HCT116 (cell line): ENCODE data around the gene PHKG2. TPM values are rescaled to one million over a fixed set of nuclear protein-coding genes. Genes with fewer than 3 reads are reported as not detected.

Experiments
- ATAC-seq: fragments of 200-7000 bp; cut with Tn5 transposase; 2 replicates; pipeline ENCODE4 v1.9.1; 2020; ENCODE audit warnings: mild to moderate bottlenecking, moderate library complexity
- BruUV-seq: library from RNA; stranded (reverse); fragments of 400-500 nt; replicated peaks from 2 replicates; lab custom pipeline; 2021; lab: Mats Ljungman, UMichigan
- CTCF ChIA-PET: fragments of 300-600 bp; sonication (Branson Sonifier 250); formaldehyde crosslinking; loops from one replicate; lab custom pipeline; 2021; ENCODE audit warnings: antibody characterized with exemption; lab: Charles Lee
- POLR2A ChIA-PET: fragments of 300-600, 350-600 bp; sonication (Branson Sonifier 250); formaldehyde crosslinking; loops from one replicate; lab custom pipeline; 2021; ENCODE audit warnings: antibody characterized with exemption; lab: Charles Lee
- RAD21 ChIA-PET, 2 experiments: fragments of 300-600 bp; sonication (Branson Sonifier 250); formaldehyde crosslinking; loops; one replicate each; lab custom pipeline; 2023; ENCODE audit warnings: low total read pairs in 2 of 2; ENCODE audit not compliant: uncharacterized antibody in 2 of 2, unreplicated experiment in 2 of 2, low non-redundant PET in 1 of 2; lab: Charles Lee
- DNase-seq: peaks from one replicate; pipeline ENCODE4 v3.0.0-alpha.2; 2010; ENCODE audit warnings: low read depth, low spot score
- H2AFZ ChIP-seq: fragments of 200-600 bp; shearing (Covaris generic), sonication (generic); 2 replicates; pipeline ENCODE4 v1.6.1; 2017; ENCODE audit warnings: low read depth, mixed run types, mixed read lengths, antibody characterized with exemption, low read length; ENCODE audit not compliant: poor library complexity, severe bottlenecking
- H3K27ac ChIP-seq: 2 replicates; pipeline ENCODE4 v1.5.1; 2012; ENCODE audit warnings: low read depth, low read length
- H3K27me3 ChIP-seq: fragments of 200-600 bp; sonication (generic); 2 replicates; pipeline ENCODE4 v1.6.1; 2016; ENCODE audit warnings: mixed run types, low read length, mixed read lengths; ENCODE audit not compliant: insufficient read depth
- H3K36me3 ChIP-seq, 2 experiments: fragments of 200-500 bp in 1 of 2; fragments of 200-600 bp in 1 of 2; sonication (Bioruptor generic) in 1 of 2; sonication (generic) in 1 of 2; 2 replicates each; pipeline versions ENCODE4 v1.5.1 to v1.6.1; 2014 to 2016; ENCODE audit warnings: low read length in 2 of 2, inconsistent platforms in 1 of 2, mixed read lengths in 1 of 2, mixed run types in 1 of 2; ENCODE audit not compliant: insufficient read depth in 2 of 2, control insufficient read depth in 1 of 2
- H3K4me1 ChIP-seq, 2 experiments: fragments of 200-600 bp in 1 of 2; sonication (generic) in 1 of 2; 2 replicates each; pipeline versions ENCODE4 v1.5.1 to v1.6.1; 2012 to 2017; ENCODE audit warnings: low read length in 2 of 2, inconsistent platforms in 1 of 2, mild to moderate bottlenecking in 1 of 2, mixed read lengths in 1 of 2, mixed run types in 1 of 2, moderate library complexity in 1 of 2; ENCODE audit not compliant: insufficient read depth in 2 of 2, control insufficient read depth in 1 of 2
- H3K4me2 ChIP-seq: fragments of 200-600 bp; sonication (generic); 2 replicates; pipeline ENCODE4 v1.6.1; 2017; ENCODE audit warnings: mixed run types, low read length, mixed read lengths
- H3K4me3 ChIP-seq, 2 experiments: fragments of 200-600 bp in 1 of 2; sonication (generic) in 1 of 2; replicated peaks in 1 of 2; 2 replicates each; pipeline ENCODE4 v1.5.1; 2011 to 2016; ENCODE audit warnings: low read length in 2 of 2, control low read depth in 1 of 2, low read depth in 1 of 2, mild to moderate bottlenecking in 1 of 2, mixed read lengths in 1 of 2, mixed run types in 1 of 2
- H3K79me2 ChIP-seq: fragments of 200-600 bp; sonication (generic); 2 replicates; pipeline ENCODE4 v1.6.1; 2017; ENCODE audit warnings: mild to moderate bottlenecking, mixed run types, low read length, moderate library complexity, mixed read lengths; ENCODE audit not compliant: insufficient read depth
- H3K9ac ChIP-seq: fragments of 200-600 bp; sonication (generic); 2 replicates; pipeline ENCODE4 v1.6.1; 2016; ENCODE audit warnings: low read length, mixed read lengths
- H3K9me2 ChIP-seq: fragments of 200-600 bp; sonication (generic), shearing (Covaris generic); 2 replicates; pipeline ENCODE4 v1.6.1; 2017; ENCODE audit warnings: mixed run types, mild to moderate bottlenecking, moderate library complexity; ENCODE audit not compliant: insufficient read depth
- H3K9me3 ChIP-seq, 2 experiments: fragments of 200-500 bp in 1 of 2; fragments of 200-600 bp in 1 of 2; sonication (Bioruptor generic) in 1 of 2; sonication (generic) in 1 of 2; 2 replicates each; pipeline ENCODE4 v1.6.1; 2014 to 2017; ENCODE audit warnings: low read length in 2 of 2, mixed read lengths in 2 of 2, inconsistent platforms in 1 of 2, low read depth in 1 of 2, mild to moderate bottlenecking in 1 of 2, mixed run types in 1 of 2, moderate library complexity in 1 of 2; ENCODE audit not compliant: control insufficient read depth in 1 of 2, insufficient read depth in 1 of 2
- H4K20me1 ChIP-seq: fragments of 200-600 bp; sonication (generic), shearing (Covaris generic); 2 replicates; pipeline ENCODE4 v1.6.1; 2017; ENCODE audit warnings: mixed run types, mild to moderate bottlenecking, moderate library complexity; ENCODE audit not compliant: insufficient read depth
- EZH2phosphoT487 ChIP-seq: fragments of 200-600 bp; IDR thresholded peaks from 2 replicates; pipeline ENCODE4 v1.6.1; 2018; ENCODE audit warnings: antibody characterized with exemption, borderline replicate concordance
- POLR2A ChIP-seq: IDR thresholded peaks from 2 replicates; pipeline ENCODE4 v1.7.0; 2011; ENCODE audit warnings: borderline replicate concordance; ENCODE audit not compliant: insufficient read depth, insufficient read length; ENCODE audit errors: extremely low read depth
- POLR2AphosphoS5 ChIP-seq: IDR thresholded peaks from 2 replicates; pipeline ENCODE4 v1.6.1; 2011; ENCODE audit warnings: mild to moderate bottlenecking, low read depth, low read length, moderate library complexity
- RAD21 ChIP-seq: IDR thresholded peaks from 2 replicates; pipeline ENCODE4 v1.6.1; 2012; ENCODE audit warnings: low read depth, mild to moderate bottlenecking
- SIN3A ChIP-seq: IDR thresholded peaks from 2 replicates; pipeline ENCODE4 v1.6.1; 2012; ENCODE audit warnings: low read depth
- SP1 ChIP-seq: IDR thresholded peaks from 2 replicates; pipeline ENCODE4 v1.6.1; 2012; ENCODE audit warnings: low read depth
- YY1 ChIP-seq: IDR thresholded peaks from 2 replicates; pipeline ENCODE4 v1.6.1; 2011; ENCODE audit warnings: low read length, low read depth, moderate library complexity, mild to moderate bottlenecking; ENCODE audit not compliant: insufficient replicate concordance; ENCODE audit errors: extremely low read depth
- ZFX ChIP-seq: fragments of 450-650 bp; IDR thresholded peaks from 2 replicates; pipeline ENCODE4 v1.6.1; 2017
- intact Hi-C: fragments of 100-400 bp; cut with micrococcal nuclease; formaldehyde crosslinking; loops from 2 replicates; pipeline ENCODE4 v1.10.0; 2022
- total RNA-seq: library from RNA; stranded (reverse); gene quantifications from one replicate; pipeline ENCODE4 v1.2.1, GENCODE V29; 2021; ENCODE audit not compliant: unreplicated experiment
- TF ChIP-seq, protein P1 (sequence below): IDR thresholded peaks from 2 replicates; pipeline ENCODE4 v1.6.1; 2012
- TF ChIP-seq, protein P2 (sequence below): IDR thresholded peaks from 2 replicates; pipeline ENCODE4 v1.6.1; 2012

The PHKG2 gene
- total RNA-seq, 1 experiment from 2014 or later: 32.6 TPM

DNA sequence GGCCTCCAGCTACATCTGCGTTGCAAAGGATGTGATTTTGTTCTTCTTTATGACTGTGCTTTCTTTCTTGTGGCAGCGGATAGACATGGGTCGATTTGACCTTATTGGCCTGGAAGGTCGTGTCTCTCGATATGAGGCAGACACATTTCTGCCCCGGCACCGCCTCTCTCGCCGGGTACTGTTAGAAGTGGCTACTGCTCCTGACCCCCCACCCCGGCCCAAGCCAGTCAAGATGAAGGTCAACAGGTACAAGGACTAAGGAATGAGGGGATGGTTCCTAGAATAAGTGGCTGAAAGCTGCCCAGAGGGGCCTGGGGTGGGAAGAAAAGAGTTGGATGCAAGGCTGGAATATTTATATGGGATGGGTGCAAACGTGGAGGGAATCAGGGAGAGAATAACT, 28.1 kb upstream of the PHKG2 start (continued):
- TF ChIP-seq YY1 (no peak), SIN3A (no peak)

DNA sequence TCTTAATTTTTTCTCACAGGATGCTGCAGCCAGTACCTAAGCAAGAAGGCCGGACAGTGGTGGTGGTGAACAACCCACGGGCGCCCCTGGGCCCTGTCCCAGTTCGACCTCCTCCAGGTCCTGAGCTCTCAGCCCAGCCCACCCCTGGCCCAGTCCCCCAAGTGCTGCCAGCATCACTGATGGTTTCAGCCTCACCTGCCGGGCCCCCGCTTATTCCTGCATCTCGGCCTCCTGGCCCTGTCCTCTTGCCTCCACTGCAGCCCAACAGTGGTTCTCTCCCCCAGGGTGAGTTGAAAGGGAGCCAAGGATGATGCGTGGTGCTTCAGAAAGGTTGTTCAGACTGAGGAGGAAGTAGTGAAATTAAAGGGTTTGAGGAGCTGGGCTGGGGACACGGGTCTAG, 27.5 kb upstream of the PHKG2 start:
- Histone ChIP-seq H2AFZ (no peak overlapping the region), H3K9ac (no peak overlapping the region), H3K9me2 (no peaks in the 10 kb centered on the region), H3K36me3 (peaks cover 86 to 89% of the 10 kb centered on the region in 2 experiments), H3K27me3 (no peaks in the 10 kb centered on the region), H3K4me2 (no peak overlapping the region), H3K79me2 (peaks cover 74% of the 10 kb centered on the region), H3K4me1 (no peaks in the 10 kb centered on the region), H3K9me3 (no peaks in the 10 kb centered on the region), H3K27ac (no peak overlapping the region), H4K20me1 (peaks cover 7% of the 10 kb centered on the region; the same call in 1 of the 2 replicates), H3K4me3 (no peak overlapping the region)
- CTCF ChIA-PET: no interaction called here
- no peak for TF ChIP-seq POLR2A
- ATAC-seq: no peak
- RAD21 ChIA-PET: no interaction called here
- no peak for DNase-seq
- POLR2A ChIA-PET: no interaction called here
- no TSS peak for BruUV-seq
- intact Hi-C loops: no loop called here

DNA sequence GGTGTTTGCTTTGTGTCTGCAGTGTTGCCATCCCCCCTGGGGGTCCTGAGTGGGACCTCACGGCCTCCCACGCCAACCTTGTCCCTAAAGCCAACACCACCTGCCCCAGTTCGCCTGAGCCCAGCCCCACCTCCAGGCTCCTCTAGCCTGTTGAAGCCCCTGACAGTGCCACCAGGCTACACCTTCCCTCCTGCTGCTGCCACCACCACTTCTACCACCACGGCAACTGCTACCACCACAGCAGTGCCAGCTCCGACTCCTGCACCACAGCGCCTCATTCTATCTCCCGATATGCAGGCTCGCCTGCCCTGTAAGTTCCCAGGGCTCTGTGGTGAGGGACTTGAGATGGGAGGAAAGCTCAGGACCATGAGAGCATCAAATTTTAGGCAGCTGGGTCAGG, 27.1 kb upstream of the PHKG2 start:
- H3K36me3 ChIP-seq: peaks cover 86 to 88% of the 10 kb centered on the region in 2 experiments
- ATAC-seq (no peak), DNase-seq (no peak)
- no peak overlapping the region for H2AFZ ChIP-seq
- intact Hi-C loops: no loop called here
- H3K4me3 ChIP-seq: no peak overlapping the region
- no peak overlapping the region for H3K4me2 ChIP-seq
- BruUV-seq: no TSS peak
- no peaks in the 10 kb centered on the region for H3K9me2 ChIP-seq
- no peaks in the 10 kb centered on the region for H3K27me3 ChIP-seq
- ChIA-PET POLR2A (no interaction called here), CTCF (no interaction called here), RAD21 (no interaction called here)
- no peaks in the 10 kb centered on the region for H3K9me3 ChIP-seq
- TF ChIP-seq RAD21: no peak
- no peak for TF ChIP-seq SIN3A
- TF ChIP-seq ZFX: no peak
- no peak for TF ChIP-seq EZH2phosphoT487
- TF ChIP-seq, protein P1, sequence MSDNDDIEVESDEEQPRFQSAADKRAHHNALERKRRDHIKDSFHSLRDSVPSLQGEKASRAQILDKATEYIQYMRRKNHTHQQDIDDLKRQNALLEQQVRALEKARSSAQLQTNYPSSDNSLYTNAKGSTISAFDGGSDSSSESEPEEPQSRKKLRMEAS: no peak
- TF ChIP-seq POLR2AphosphoS5: no peak
- no peak for TF ChIP-seq SP1
- TF ChIP-seq, protein P2, sequence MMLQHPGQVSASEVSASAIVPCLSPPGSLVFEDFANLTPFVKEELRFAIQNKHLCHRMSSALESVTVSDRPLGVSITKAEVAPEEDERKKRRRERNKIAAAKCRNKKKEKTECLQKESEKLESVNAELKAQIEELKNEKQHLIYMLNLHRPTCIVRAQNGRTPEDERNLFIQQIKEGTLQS: no peak
- no peak overlapping the region for H3K9ac ChIP-seq
- H3K27ac ChIP-seq: no peak overlapping the region
- no peaks in the 10 kb centered on the region for H3K4me1 ChIP-seq
- peaks cover 2% of the 10 kb centered on the region; the same call in 1 of the 2 replicates for H4K20me1 ChIP-seq
- H3K79me2 ChIP-seq: peaks cover 73% of the 10 kb centered on the region
